Naive thymus-derived CD8-positive, alpha-beta T cell (primary cell): ENCODE results near the gene LRP11. TPM values are rescaled to one million over a fixed set of nuclear protein-coding genes. Genes with fewer than 3 reads are reported as not detected.
"Not testable (repeated sequence)": the region's sequence is repeated elsewhere in the genome, so short reads cannot be mapped to it uniquely, and the experiment has no call there.

Experiments
- ATAC-seq, 2 donors: fragments of 150-1000 bp; cut with Tn5 transposase in 1 of 2; sonication (Bioruptor Pico), chemical (Tn5 transposase) in 1 of 2; 1 replicate in 1 of 2; 2 replicates in 1 of 2; pipeline ENCODE4 v1.10.0; 2021; ENCODE audit warnings: mild to moderate bottlenecking in 2 of 2, moderate library complexity in 2 of 2
- POLR2A ChIA-PET: fragments of 350-600 bp; sonication (Branson Sonifier 250); formaldehyde crosslinking; loops from one replicate; lab custom pipeline; 2021; ENCODE audit warnings: antibody characterized with exemption; lab: Charles Lee
- DNase-seq, 10 donors: peaks; one replicate each; pipeline versions ENCODE4 v3.0.0 to v3.0.0-alpha.2; 2020 to 2022
- H3K27ac Mint-ChIP-seq, 10 donors: one replicate each; pipeline ENCODE4 v1.8.0; 2020 to 2022; ENCODE audit warnings: mild to moderate bottlenecking in 10 of 10, mixed read lengths in 10 of 10, moderate library complexity in 4 of 10, inconsistent platforms in 1 of 10
- H3K27me3 Mint-ChIP-seq, 5 donors: one replicate each; pipeline ENCODE4 v1.8.0; 2021 to 2022; ENCODE audit warnings: mixed read lengths in 5 of 5
- H3K36me3 Mint-ChIP-seq, 3 donors: one replicate each; pipeline ENCODE4 v1.8.0; 2020 to 2022; ENCODE audit warnings: mixed read lengths in 3 of 3, mild to moderate bottlenecking in 2 of 3, inconsistent platforms in 1 of 3
- H3K4me1 Mint-ChIP-seq, 4 donors: one replicate each; pipeline ENCODE4 v1.8.0; 2021 to 2022; ENCODE audit warnings: mixed read lengths in 4 of 4
- H3K4me3 Mint-ChIP-seq, 10 donors: one replicate each; pipeline ENCODE4 v1.8.0; 2020 to 2022; ENCODE audit warnings: mild to moderate bottlenecking in 10 of 10, mixed read lengths in 10 of 10, moderate library complexity in 6 of 10, inconsistent platforms in 1 of 10
- H3K9me3 Mint-ChIP-seq, 9 donors: one replicate each; pipeline ENCODE4 v1.8.0; 2020 to 2022; ENCODE audit warnings: mixed read lengths in 9 of 9, mild to moderate bottlenecking in 3 of 9, inconsistent platforms in 1 of 9, moderate library complexity in 1 of 9
- polyA plus RNA-seq, 3 donors: library from polyadenylated mRNA; unstranded; fragments of 300-500 nt; fragmentation: Illumina TruSeq; gene quantifications; one replicate each; pipeline ENCODE4 v1.2.3, GENCODE V29; 2021
- total RNA-seq, 8 experiments: library from RNA in 2 of 8; stranded (reverse) in 2 of 8; gene quantifications; one replicate each; pipeline ENCODE4 v1.2.3 and lab custom pipeline; 2021 to 2026

LRP11 gene
- total RNA-seq (1 to 10 TPM; 1.4 to 1.8 TPM), polyA plus RNA-seq (under 1 TPM; 0.33 to 0.43 (median 0.37) TPM), total RNA-seq (lab: John Stamatoyannopoulos, UW) (0 to 0.77 (median 0.50) reads per million in 6 experiments)

GRCh38 chr6:149863698-149864577, at the start of gene LRP11:
LRP11 (minus strand) TSS chr6:149864359; CDS start chr6:149864020, 339 bp downstream.
- POLR2A ChIA-PET: interaction anchor here (0.6 to 1.0 kb wide), 3 partner anchors 147 to 1003 kb away, joined by 3 to 7 read pairs (median 5); partner anchors contain the start of gene LATS1

GRCh38 chr6:149913540-149914240, 49.5 kb upstream of the LRP11 start:
- ATAC-seq (no peak), DNase-seq (no peak)
- H3K9me3 Mint-ChIP-seq: peaks cover 0 to 13% (median 2%) of the 10 kb centered on the region in 9 donors
- POLR2A ChIA-PET: no interaction called here
- no peak overlapping the region for H3K4me3 Mint-ChIP-seq
- no peak overlapping the region for H3K27ac Mint-ChIP-seq
- H3K4me1 Mint-ChIP-seq: peaks cover 0 to 2% (median 0%) of the 10 kb centered on the region in 4 donors
- peaks cover 7 to 46% (median 23%) of the 10 kb centered on the region in 5 donors for H3K27me3 Mint-ChIP-seq
- H3K36me3 Mint-ChIP-seq: peaks cover 0 to 8% (median 3%) of the 10 kb centered on the region in 3 donors

More at GRCh38 chr6:149863698-149864577, at the start of gene LRP11:
- H3K27ac Mint-ChIP-seq: peak within 1 kb of the TSS in 5 of 10 donors; percentile 19 to 69 (median 37)
- H3K27me3 Mint-ChIP-seq: peaks cover 0 to 34% (median 20%) of the 10 kb centered on the region in 5 donors
- H3K4me3 Mint-ChIP-seq: peak within 1 kb of the TSS; percentile 62 to 88 (median 74)
- peak; percentile 57 to 85 (median 81) for DNase-seq
- H3K4me1 Mint-ChIP-seq: peaks cover 0 to 14% (median 7%) of the 10 kb centered on the region in 4 donors
- H3K36me3 Mint-ChIP-seq: no peaks in the 10 kb centered on the region
- H3K9me3 Mint-ChIP-seq: peaks cover 0 to 2% (median 0%) of the 10 kb centered on the region in 9 donors
- peak; percentile 84 to 87 for ATAC-seq

GRCh38 chr6:149913085-149913484, 48.9 kb upstream of the LRP11 start:
- peaks cover 0 to 10% (median 6%) of the 10 kb centered on the region in 3 donors for H3K36me3 Mint-ChIP-seq
- H3K27ac Mint-ChIP-seq: peak overlapping the region in 1 of 10 donors; percentile 9
- peaks cover 0 to 19% (median 4%) of the 10 kb centered on the region in 9 donors for H3K9me3 Mint-ChIP-seq
- ATAC-seq: no peak
- no peak overlapping the region for H3K4me3 Mint-ChIP-seq
- DNase-seq: no peak
- H3K4me1 Mint-ChIP-seq: peaks cover 0 to 2% (median 0%) of the 10 kb centered on the region in 4 donors
- POLR2A ChIA-PET: no interaction called here
- H3K27me3 Mint-ChIP-seq: peaks cover 6 to 40% (median 18%) of the 10 kb centered on the region in 5 donors

GRCh38 chr6:149912680-149913079, 48.5 kb upstream of the LRP11 start:
- H3K9me3 Mint-ChIP-seq: peaks cover 0 to 23% (median 8%) of the 10 kb centered on the region in 9 donors
- H3K4me1 Mint-ChIP-seq, DNase-seq, H3K4me3 Mint-ChIP-seq, POLR2A ChIA-PET, H3K27ac Mint-ChIP-seq, ATAC-seq: not testable (repeated sequence)
- peaks cover 0 to 14% (median 10%) of the 10 kb centered on the region in 3 donors for H3K36me3 Mint-ChIP-seq
- peaks cover 6 to 37% (median 17%) of the 10 kb centered on the region in 5 donors for H3K27me3 Mint-ChIP-seq

GRCh38 chr6:149910721-149911151, 46.6 kb upstream of the LRP11 start:
- ATAC-seq: no peak
- Mint-ChIP-seq H3K36me3 (peaks cover 0 to 15% (median 12%) of the 10 kb centered on the region in 3 donors), H3K4me1 (peaks cover 0 to 2% (median 0%) of the 10 kb centered on the region in 4 donors), H3K27ac (peak overlapping the region in 1 of 10 donors; percentile 84), H3K4me3 (no peak overlapping the region), H3K27me3 (peaks cover 6 to 37% (median 19%) of the 10 kb centered on the region in 5 donors), H3K9me3 (peaks cover 0 to 25% (median 10%) of the 10 kb centered on the region in 9 donors)
- POLR2A ChIA-PET: no interaction called here
- no peak for DNase-seq

GRCh38 chr6:149909701-149910470, 45.7 kb upstream of the LRP11 start:
- POLR2A ChIA-PET: no interaction called here
- DNase-seq (no peak), ATAC-seq (no peak)
- Mint-ChIP-seq H3K4me3 (no peak overlapping the region), H3K4me1 (peaks cover 0 to 2% (median 0%) of the 10 kb centered on the region in 4 donors), H3K36me3 (peaks cover 0 to 15% (median 12%) of the 10 kb centered on the region in 3 donors), H3K27ac (no peak overlapping the region), H3K27me3 (peaks cover 6 to 37% (median 19%) of the 10 kb centered on the region in 5 donors), H3K9me3 (peaks cover 0 to 25% (median 10%) of the 10 kb centered on the region in 9 donors)

GRCh38 chr6:149908480-149908879, 44.3 kb upstream of the LRP11 start:
- H3K27ac Mint-ChIP-seq, ATAC-seq, DNase-seq, POLR2A ChIA-PET, H3K4me3 Mint-ChIP-seq, H3K4me1 Mint-ChIP-seq: not testable (repeated sequence)
- peaks cover 0 to 25% (median 10%) of the 10 kb centered on the region in 9 donors for H3K9me3 Mint-ChIP-seq
- peaks cover 0 to 28% (median 15%) of the 10 kb centered on the region in 5 donors for H3K27me3 Mint-ChIP-seq
- peaks cover 0 to 15% (median 12%) of the 10 kb centered on the region in 3 donors for H3K36me3 Mint-ChIP-seq

GRCh38 chr6:149907317-149907716, 43.2 kb upstream of the LRP11 start:
- peak overlapping the region in 1 of 10 donors; percentile 73 for H3K27ac Mint-ChIP-seq
- no peak overlapping the region for H3K4me3 Mint-ChIP-seq
- ATAC-seq (no peak), DNase-seq (no peak)
- peaks cover 0 to 25% (median 10%) of the 10 kb centered on the region in 9 donors for H3K9me3 Mint-ChIP-seq
- no peaks in the 10 kb centered on the region for H3K4me1 Mint-ChIP-seq
- H3K36me3 Mint-ChIP-seq: peaks cover 0 to 15% (median 12%) of the 10 kb centered on the region in 3 donors
- POLR2A ChIA-PET: no interaction called here
- peaks cover 0 to 18% (median 12%) of the 10 kb centered on the region in 5 donors for H3K27me3 Mint-ChIP-seq

- H3K4me3 Mint-ChIP-seq: no peak overlapping the region
- H3K9me3 Mint-ChIP-seq: peaks cover 0 to 25% (median 10%) of the 10 kb centered on the region in 9 donors
- no peaks in the 10 kb centered on the region for H3K4me1 Mint-ChIP-seq
- POLR2A ChIA-PET: interaction anchor here (0.6 kb wide), 1 partner anchor 1520 kb away, joined by 4 read pairs; no protein-coding TSS in a partner anchor
- no peak overlapping the region for H3K27ac Mint-ChIP-seq
- no peak for ATAC-seq
- peaks cover 0 to 15% (median 12%) of the 10 kb centered on the region in 3 donors for H3K36me3 Mint-ChIP-seq
- no peak for DNase-seq
- peaks cover 0 to 15% (median 15%) of the 10 kb centered on the region in 5 donors for H3K27me3 Mint-ChIP-seq
Measured at GRCh38 chr6:149906405-149906804, 42.2 kb upstream of the LRP11 start.

- no peak overlapping the region for H3K4me3 Mint-ChIP-seq
- H3K27ac Mint-ChIP-seq: no peak overlapping the region
- DNase-seq: no peak
- POLR2A ChIA-PET: interaction anchor here (0.6 kb wide), 1 partner anchor 1520 kb away, joined by 4 read pairs; no protein-coding TSS in a partner anchor
- H3K36me3 Mint-ChIP-seq: peaks cover 0 to 15% (median 12%) of the 10 kb centered on the region in 3 donors
- ATAC-seq: no peak
- no peaks in the 10 kb centered on the region for H3K4me1 Mint-ChIP-seq
- peaks cover 0 to 12% (median 10%) of the 10 kb centered on the region in 5 donors for H3K27me3 Mint-ChIP-seq
- peaks cover 0 to 24% (median 10%) of the 10 kb centered on the region in 9 donors for H3K9me3 Mint-ChIP-seq
Measured at GRCh38 chr6:149905911-149906371, 41.8 kb upstream of the LRP11 start.

- peaks cover 0 to 12% (median 5%) of the 10 kb centered on the region in 5 donors for H3K27me3 Mint-ChIP-seq
- POLR2A ChIA-PET: no interaction called here
- H3K27ac Mint-ChIP-seq: no peak overlapping the region
- ATAC-seq (no peak), DNase-seq (no peak)
- peaks cover 0 to 15% (median 12%) of the 10 kb centered on the region in 3 donors for H3K36me3 Mint-ChIP-seq
- H3K4me1 Mint-ChIP-seq: no peaks in the 10 kb centered on the region
- H3K9me3 Mint-ChIP-seq: peaks cover 0 to 24% (median 10%) of the 10 kb centered on the region in 9 donors
- H3K4me3 Mint-ChIP-seq: no peak overlapping the region
Measured at GRCh38 chr6:149905371-149905910, 41.3 kb upstream of the LRP11 start.
